ENCODE data around the gene HCFC2.
A peak's percentile ranks its signal among the peaks of the same experiment; 100 is the strongest.
"Not testable (repeated sequence)": the region's sequence is repeated elsewhere in the genome, so short reads cannot be mapped to it uniquely, and the experiment has no call there.

The HCFC2 gene

GRCh38 chr12:104058802-104059201 is 5.5 kb upstream of the HCFC2 start:
- DNase-seq = no peak

GRCh38 chr12:104059963-104060362 is 4.4 kb upstream of the HCFC2 start:
- DNase-seq = no peak

GRCh38 chr12:104060791-104061190 is 3.5 kb upstream of the HCFC2 start:
- DNase-seq = no peak

- DNase-seq = no peak
Measured at GRCh38 chr12:104063712-104064030, 660 bp upstream of the HCFC2 start.

- DNase-seq = no peak
Measured at GRCh38 chr12:104064842-104065427, 604 bp downstream of the HCFC2 start.

GRCh38 chr12:104072099-104072498 is 7.8 kb downstream of the HCFC2 start:
- no peak for DNase-seq

GRCh38 chr12:104073699-104074098 is 9.4 kb downstream of the HCFC2 start:
- DNase-seq = no peak

- DNase-seq = no peak
Measured at GRCh38 chr12:104079024-104079423, 14.7 kb downstream of the HCFC2 start.

- no peak for DNase-seq
Measured at GRCh38 chr12:104080764-104081163, 16.4 kb downstream of the HCFC2 start.

GRCh38 chr12:104083769-104084475 is 19.6 kb downstream of the HCFC2 start:
- peak; percentile 54 for DNase-seq

GRCh38 chr12:104090685-104091084 is 26.4 kb downstream of the HCFC2 start:
- no peak for DNase-seq

GRCh38 chr12:104091136-104091535 is 26.8 kb downstream of the HCFC2 start:
- DNase-seq = no peak

GRCh38 chr12:104094284-104094683 is 30.0 kb downstream of the HCFC2 start:
- DNase-seq = no peak

GRCh38 chr12:104095289-104095688 is 31.0 kb downstream of the HCFC2 start:
- DNase-seq = no peak

GRCh38 chr12:104097954-104098353 is 33.6 kb downstream of the HCFC2 start:
- no peak for DNase-seq

GRCh38 chr12:104105461-104105860 is 41.1 kb downstream of the HCFC2 start:
- no peak for DNase-seq

- no peak for DNase-seq
Measured at GRCh38 chr12:104106965-104107364, 42.6 kb downstream of the HCFC2 start.

- DNase-seq = peak; percentile 87
Measured at GRCh38 chr12:104108755-104109445, 44.6 kb downstream of the HCFC2 start.

- DNase-seq = no peak
Measured at GRCh38 chr12:104109446-104110271, 45.3 kb downstream of the HCFC2 start.

GRCh38 chr12:104114834-104115586 is 50.7 kb downstream of the HCFC2 start:
- DNase-seq = not testable (repeated sequence)

GRCh38 chr12:104115587-104115975 is 51.2 kb downstream of the HCFC2 start:
- DNase-seq = no peak

GRCh38 chr12:104121001-104121400 is 56.7 kb downstream of the HCFC2 start:
- DNase-seq = no peak

- DNase-seq = no peak
Measured at GRCh38 chr12:104122298-104122697, 58.0 kb downstream of the HCFC2 start.
